ENCODE results near the gene HAGH.

Gene HAGH

DNA sequence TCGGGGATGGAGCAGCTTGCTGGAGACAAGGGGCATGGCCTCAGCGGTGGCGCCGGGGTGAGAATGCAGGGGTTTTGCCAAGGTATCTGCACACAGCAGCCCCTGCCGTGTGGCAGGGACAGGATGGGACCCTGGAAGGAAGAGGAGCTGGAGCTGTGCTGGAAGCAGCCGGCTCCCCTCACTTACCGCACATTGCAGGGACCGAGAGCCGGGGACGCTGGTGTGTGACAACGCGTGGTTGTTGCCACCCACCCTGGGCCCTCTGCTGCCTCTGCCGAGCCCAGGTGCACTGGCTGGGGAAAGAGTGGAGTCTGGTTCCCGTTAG, 40.8 kb downstream of the HAGH start:
- TF ChIP-seq, protein P1, sequence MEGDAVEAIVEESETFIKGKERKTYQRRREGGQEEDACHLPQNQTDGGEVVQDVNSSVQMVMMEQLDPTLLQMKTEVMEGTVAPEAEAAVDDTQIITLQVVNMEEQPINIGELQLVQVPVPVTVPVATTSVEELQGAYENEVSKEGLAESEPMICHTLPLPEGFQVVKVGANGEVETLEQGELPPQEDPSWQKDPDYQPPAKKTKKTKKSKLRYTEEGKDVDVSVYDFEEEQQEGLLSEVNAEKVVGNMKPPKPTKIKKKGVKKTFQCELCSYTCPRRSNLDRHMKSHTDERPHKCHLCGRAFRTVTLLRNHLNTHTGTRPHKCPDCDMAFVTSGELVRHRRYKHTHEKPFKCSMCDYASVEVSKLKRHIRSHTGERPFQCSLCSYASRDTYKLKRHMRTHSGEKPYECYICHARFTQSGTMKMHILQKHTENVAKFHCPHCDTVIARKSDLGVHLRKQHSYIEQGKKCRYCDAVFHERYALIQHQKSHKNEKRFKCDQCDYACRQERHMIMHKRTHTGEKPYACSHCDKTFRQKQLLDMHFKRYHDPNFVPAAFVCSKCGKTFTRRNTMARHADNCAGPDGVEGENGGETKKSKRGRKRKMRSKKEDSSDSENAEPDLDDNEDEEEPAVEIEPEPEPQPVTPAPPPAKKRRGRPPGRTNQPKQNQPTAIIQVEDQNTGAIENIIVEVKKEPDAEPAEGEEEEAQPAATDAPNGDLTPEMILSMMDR (IDR thresholded peaks at IDR 0.05; ENCODE audit: control extremely low read depth, extremely low read depth, low read depth, missing control alignments) = no peak
- no peak for DNase-seq (ENCODE audit: extremely low spot score)
- ChIA-PET POLR2A (no interaction called here), CTCF (no interaction called here)

DNA sequence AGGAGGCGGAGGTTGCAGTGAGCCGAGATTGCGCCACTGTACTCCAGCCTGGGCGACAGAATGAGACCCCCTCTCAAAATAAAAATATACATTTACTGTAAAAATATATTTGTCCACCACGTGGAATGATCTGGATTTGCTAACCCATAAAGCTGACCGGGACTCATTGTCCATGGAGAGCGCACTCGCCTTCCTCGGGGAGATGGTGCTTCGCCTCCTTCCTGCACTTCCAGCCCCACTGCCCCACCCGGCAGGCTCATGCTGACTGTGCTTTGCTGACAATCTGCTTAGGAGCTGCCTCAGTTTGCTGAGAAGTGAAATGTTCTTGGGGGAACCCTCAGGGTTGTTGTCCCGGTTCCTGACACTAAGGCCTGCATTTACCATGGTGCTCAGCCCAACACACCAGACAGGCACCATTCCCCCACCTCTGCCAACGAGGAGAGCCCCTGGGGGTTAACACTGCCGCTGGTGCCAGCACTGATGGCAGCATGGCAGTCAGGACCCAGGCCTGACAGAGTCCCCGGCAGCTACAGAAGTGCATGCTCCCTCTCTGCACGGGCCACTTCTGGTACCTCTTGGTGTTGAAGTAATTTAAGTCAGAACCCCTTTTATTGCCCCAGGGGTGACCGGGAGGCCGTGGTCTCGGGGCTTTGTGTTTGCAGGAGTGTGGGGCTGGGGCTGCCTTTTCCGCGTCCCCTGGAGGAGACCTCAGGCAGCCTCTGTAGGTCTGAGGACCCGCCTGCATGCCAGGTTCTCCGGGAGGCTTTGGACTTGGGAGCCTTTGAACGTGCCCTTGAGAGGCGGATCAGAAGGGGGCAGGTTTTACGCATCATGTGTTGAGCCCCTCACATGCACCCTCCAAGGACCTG, 41.4 kb downstream of the HAGH start:
- CTCF ChIA-PET = interaction anchor here (0.7 kb wide), 1 partner anchor 11 kb away, joined by 3 read pairs; no protein-coding TSS in a partner anchor

DNA sequence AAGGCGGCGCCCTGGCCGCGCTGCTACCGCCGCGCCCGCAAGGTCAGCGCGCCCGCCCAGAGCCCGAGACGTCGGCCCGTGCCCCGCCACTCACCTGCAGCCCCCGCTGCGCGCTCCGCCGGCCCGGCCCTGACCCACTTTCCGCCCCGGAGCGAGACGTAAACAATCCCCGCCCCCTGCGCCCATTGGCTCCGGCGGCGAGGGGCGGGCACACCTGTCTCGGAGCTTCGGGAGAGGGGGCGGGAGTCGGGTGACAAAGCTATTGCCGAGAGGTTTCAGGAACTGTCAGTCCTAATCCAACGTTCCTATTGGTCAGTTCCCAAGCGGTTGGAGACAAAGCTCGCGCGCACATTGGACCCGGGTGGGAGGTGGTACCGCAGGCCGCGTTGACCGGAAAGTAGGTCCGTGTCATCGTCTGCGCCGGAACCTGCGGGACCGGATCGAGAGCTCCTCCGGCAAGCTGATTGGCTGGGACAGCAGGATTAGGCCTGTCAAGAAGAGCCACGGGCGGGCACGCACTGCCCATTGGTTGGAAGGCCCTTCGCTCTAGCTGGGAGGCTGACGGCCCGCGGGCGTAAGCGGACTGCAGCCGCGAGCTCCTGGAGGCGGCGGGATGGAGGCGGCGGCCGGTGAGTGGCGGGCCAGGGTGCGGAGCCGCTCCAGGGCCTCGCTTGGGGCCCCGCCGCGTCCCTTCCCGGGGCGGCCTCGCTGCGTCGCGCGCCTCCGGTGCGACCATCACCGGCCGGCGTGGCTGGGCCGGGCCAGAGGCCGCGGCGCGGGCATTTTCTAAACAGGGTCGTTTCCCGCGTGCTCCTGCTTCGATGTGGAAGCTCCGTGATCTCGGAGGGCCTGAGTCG, 44.0 kb downstream of the HAGH start, which contains the start of the genes NUBP2 and SPSB3:
NUBP2 (plus strand) TSS at position 553 of the 857 bp plus-strand sequence; CDS start at position 614, 61 bp downstream.
SPSB3 (minus strand) TSS at position 164 of the 857 bp plus-strand sequence. CDS start 1,088 bp downstream, outside the sequence.
- POLR2A ChIA-PET = interaction anchor here (0.6 to 2.4 kb wide), 7 partner anchors 8 to 373 kb away, joined by 4 to 24 read pairs (median 6); partner anchors contain the start of genes EME2, MRPS34, NME3 and RPS2
- peak; percentile 98 for DNase-seq (ENCODE audit: extremely low spot score)
- CTCF ChIA-PET = interaction anchor here (0.8 to 2.0 kb wide), 13 partner anchors 9 to 1144 kb away, joined by 3 to 17 read pairs (median 5); partner anchors contain the start of genes EME2, IGFALS, MAPK8IP3 and MRPS34
- TF ChIP-seq, protein P1 (IDR thresholded peaks at IDR 0.05; ENCODE audit: control extremely low read depth, extremely low read depth, low read depth, missing control alignments) = no peak

More for the DNA sequence above, 41.4 kb downstream of the HAGH start:
- POLR2A ChIA-PET = no interaction called here
- DNase-seq (ENCODE audit: extremely low spot score) = no peak
- TF ChIP-seq, protein P1 (IDR thresholded peaks at IDR 0.05; ENCODE audit: control extremely low read depth, extremely low read depth, low read depth, missing control alignments) = no peak

DNA sequence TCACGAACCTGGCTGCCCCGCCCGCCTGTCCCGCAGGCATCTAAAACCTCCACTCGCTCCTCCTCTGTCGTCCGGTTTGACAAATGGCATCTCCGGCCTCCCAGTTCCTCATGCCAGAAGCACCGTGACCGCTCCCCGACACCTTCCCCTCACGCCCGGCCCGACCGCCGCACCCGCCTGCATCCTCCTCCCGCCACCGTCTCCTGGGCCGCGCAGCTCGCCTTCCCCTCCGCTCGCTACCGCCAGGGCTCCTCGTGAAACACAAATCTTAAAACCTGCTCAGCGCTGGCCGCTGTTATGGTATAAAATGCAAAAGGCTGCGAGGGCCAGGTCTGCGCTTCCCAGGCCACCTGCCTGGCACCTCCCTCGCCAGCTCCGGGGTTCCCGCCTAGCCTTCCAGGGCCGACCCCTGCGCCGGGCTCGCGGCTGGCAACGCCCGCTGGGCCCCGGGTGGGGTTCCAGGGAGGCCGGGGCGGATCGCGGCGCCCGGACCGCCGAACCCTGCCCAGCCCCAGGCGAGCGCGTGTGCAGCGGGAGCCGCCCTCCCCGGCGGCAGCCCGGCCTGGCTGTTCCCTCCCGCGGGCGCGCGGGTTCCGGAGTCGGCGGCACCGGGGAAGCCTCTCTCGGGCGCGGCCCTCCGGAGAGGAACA, 44.7 kb downstream of the HAGH start:
- ChIA-PET POLR2A (interaction anchor here (1.2 to 2.4 kb wide), 3 partner anchors 10 to 373 kb away, joined by 9 to 24 read pairs (median 11); partner anchors contain the start of genes EME2, MRPS34, NME3 and RPS2), CTCF (interaction anchor here (1.0 to 2.0 kb wide), 9 partner anchors 8 to 1145 kb away, joined by 3 to 17 read pairs (median 5); partner anchors contain the start of genes EME2, IGFALS, MRPS34 and NME3)
- TF ChIP-seq, protein P1 (IDR thresholded peaks at IDR 0.05; ENCODE audit: control extremely low read depth, extremely low read depth, low read depth, missing control alignments) = no peak
- DNase-seq (ENCODE audit: extremely low spot score) = no peak

DNA sequence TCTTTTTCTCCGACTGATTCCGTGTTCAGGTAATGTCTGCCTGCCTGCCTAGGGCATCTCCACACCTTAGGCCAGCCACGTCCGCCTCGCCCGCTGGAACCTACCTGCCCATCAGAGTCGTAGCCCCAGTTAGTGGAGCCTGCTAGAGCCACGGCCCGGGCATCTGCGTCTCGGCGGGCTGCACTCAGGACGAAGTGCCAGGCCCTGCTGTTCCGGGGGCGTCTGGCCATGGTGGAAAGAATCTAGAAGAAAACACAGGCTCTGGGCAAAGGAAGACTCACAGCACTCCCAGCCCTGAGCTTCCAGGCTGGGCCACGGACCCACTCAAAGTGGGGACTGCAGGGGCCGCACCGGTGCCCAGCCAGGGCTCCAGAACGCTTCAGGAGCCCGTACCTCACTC, 45.4 kb downstream of the HAGH start:
- ChIA-PET CTCF (interaction anchor here (1.1 to 1.7 kb wide), 3 partner anchors 7 to 12 kb away, joined by 4 to 17 read pairs (median 5); partner anchors contain the start of genes EME2, IGFALS and MRPS34), POLR2A (interaction anchor here (2.3 kb wide), 1 partner anchor 184 kb away, joined by 24 read pairs; the partner anchor contains the start of gene RPS2)
- TF ChIP-seq, protein P1 (IDR thresholded peaks at IDR 0.05; ENCODE audit: control extremely low read depth, extremely low read depth, low read depth, missing control alignments) = no peak
- DNase-seq (ENCODE audit: extremely low spot score) = no peak
